Stimulated activated CD4-positive, alpha-beta T cell treated with anti-CD3 and anti-CD28 coated beads, TNF-alpha, amount 100 ng/mL, for 48 hours (primary cell): ENCODE results near the gene SESN2.

Experiments
- DNase-seq, 3 donors: peaks; one replicate each; pipeline ENCODE4 v3.0.0-alpha.2; 2020; ENCODE audit warnings: low read depth in 3 of 3

Gene SESN2

DNA sequence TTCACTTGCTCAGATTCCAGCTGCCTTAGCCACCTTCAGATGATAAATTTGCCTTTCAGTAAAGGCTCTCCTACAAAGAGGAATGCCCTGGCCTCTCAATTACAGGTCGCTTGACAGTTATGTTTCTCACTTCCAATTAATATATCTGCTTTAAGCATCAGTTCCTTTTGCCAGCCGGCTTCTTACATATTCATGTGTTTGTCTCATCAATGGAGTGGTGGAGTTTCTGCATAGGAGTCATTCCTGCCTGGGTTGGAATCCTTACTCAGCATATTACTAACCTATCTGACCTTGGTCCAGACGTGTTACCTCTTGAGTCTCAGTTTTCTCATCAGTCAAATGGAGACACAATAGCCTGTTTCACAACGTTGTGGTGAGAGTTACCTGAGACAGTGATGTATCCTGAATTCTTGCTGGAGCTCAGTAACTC is 9.4 kb upstream of the SESN2 start:
- no peak for DNase-seq

DNA sequence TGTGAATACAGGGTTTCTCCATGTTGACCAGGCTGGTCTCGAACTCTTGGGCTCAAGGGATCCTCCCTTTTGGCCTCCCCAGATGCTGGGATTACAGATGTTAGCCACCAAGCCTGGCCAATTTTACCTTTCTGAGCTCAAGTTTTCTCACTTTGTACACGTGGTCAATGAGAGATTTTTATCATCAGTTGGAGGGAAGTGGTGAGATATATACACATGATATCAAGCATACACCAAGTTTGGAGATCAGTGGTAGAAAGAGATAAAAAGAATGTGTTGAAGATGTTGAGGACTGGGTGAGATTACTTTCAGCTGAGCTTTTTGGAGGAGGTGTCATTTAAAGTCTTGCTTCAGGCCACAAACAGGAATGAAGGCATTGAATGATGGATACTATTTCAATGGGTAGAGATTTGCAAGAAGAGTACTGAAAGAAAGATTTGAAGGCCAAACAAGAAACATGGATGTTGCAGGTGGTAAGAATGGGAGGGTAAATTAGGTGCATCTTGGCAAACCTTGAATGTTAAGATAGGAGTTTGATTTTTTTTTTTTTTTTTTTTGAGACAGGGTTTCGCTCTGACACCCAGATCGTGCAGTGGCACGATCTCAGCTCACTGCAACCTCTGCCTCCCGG is 3.0 kb upstream of the SESN2 start:
- DNase-seq: no peak

DNA sequence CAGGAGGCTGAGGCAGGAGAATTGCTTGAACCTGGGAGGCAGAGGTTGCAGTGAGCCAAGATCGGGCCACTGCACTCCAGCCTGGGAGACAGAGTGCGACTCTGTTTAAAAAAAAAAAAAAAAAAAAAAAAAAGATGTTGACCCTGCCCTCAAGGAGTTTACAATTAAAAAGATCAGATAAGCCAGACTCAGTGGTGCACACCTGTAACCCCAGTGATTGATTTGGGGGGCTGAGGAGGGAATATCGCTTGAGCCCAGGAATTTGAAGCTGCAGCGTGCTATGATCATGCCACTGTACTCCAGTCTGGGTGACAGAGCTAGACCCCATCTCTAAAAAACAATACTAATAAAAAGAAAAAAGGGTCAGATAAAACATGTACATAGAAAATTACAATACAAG is 1.6 kb upstream of the SESN2 start:
- no peak for DNase-seq

DNA sequence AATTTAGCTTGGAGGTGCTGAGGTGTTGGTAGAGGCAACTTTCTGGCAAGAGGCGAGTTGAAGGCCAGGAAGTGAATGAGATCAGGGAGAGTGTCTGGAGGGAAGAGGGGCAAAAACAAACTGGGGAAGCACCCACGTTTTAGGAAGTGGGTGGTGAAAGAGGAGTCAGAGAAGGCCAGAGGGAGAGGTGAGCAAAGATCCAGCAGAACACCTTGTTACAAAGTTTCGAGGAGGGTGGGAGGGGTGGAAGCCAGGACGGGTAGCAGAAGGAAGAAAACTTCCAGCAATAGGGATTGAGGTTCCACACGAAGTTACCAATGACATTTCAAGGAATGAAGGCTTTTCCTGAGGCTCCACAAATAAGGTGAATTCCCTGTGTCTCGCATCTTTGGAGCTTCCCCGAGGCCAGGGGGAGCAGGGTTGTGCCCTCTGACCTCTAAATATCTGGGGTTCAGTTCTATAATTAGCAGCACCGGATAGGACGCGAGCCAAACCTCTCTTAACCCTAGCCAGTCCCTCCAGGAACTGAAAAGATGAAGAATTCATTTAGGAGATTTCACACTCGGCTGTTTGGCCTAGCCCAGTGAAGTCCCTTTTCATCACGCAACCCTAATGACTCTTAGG is 578 bp upstream of the SESN2 start:
- no peak for DNase-seq

DNA sequence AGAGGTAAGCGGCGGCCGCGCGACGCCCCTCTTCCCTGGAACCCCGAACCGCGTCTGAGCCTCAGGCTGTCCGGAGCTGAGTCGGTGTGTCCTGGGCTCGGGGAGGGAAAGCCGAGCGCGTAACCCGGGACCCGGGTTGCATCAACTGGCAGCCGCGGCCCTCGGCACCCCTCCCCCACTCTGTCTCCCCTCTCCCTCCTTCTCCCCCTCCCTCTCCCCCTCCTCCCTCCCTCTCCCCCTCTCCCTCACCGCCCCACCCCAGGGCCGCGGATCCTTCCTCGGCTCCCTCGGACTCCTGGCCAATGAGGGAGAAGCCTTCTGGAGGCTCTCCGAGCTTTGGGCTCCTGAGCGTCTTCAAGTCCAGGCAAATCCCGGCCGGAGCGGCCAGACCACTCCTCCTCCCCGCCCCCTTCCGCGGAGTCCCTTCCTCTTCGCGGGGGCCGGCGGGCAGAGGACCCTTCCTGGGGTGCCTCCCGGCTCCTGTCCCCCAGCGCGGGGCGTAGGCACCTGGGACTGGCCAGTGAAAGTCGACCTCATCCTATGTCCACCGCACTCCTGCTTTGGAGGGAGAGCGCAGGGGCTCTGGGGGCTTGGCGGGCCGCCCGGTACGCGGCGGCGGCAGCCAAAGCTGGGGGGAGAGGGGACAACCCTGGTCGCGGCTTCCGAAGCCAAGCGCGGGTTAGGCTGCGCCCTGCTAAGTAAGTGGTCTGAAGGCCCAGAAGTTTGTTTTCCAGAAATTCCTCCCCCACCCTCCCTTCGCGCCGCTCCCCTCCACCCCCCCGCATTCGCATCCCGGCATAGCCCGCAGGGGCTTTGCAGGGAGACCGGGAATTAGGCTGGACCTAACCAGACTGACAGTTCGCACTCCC is 850 bp downstream of the SESN2 start:
- DNase-seq: no peak

DNA sequence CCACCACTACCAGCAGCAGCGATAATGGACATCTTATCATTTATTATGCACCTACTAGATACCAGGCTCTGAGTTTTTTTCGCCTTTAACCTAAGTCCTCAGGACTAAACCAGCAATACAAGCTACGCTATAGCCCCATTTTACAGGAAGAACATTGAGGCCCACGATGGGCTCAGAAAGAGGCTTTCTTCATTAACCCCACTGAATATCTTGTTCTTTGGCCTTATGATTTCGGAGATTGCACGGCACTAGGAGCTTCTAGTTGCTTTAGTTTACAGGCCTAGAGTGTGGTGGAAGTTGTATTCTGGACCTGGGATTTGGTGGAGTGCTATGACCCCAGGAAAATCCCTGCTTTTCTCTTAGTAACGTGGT is 1.5 kb downstream of the SESN2 start:
- no peak for DNase-seq

DNA sequence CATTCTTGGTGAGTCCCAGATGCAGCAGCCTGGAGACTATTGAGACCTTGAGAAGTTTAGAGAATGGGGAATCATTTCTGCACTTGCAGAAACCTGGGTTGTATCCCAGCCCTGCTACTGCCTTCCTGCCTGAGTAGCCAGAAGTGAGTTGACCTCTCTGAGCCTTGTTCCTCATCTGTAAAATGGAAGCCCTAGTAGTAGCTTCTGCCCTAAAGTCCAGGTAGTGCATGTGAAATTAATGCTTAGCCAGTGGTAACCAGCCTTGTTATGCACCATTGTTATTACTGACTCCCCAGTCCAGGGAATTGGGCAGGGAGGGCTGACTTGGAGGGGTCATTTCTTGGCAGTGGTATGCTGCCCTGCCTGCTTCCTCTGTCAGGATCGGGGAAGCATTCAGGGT is 5.6 kb downstream of the SESN2 start:
- no peak for DNase-seq

DNA sequence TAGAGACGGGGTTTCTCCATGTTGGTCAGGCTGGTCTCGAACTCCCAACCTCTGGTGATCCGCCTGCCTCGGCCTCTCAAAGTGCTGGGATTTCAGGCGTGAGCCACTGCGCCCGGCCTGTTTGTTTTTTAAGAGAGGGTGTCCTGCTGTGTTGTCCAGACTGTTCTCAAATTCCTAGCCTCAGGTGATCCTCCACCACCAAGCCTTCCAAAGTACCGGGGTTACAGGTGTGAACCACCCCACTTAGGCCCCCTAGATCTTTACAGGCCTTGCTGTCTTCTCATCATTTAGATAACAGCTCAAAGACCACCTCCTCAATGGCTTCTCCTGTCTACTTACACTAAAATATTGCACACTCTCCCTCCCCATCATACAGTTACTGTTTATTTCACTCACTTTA is 6.3 kb downstream of the SESN2 start:
- DNase-seq: no peak

DNA sequence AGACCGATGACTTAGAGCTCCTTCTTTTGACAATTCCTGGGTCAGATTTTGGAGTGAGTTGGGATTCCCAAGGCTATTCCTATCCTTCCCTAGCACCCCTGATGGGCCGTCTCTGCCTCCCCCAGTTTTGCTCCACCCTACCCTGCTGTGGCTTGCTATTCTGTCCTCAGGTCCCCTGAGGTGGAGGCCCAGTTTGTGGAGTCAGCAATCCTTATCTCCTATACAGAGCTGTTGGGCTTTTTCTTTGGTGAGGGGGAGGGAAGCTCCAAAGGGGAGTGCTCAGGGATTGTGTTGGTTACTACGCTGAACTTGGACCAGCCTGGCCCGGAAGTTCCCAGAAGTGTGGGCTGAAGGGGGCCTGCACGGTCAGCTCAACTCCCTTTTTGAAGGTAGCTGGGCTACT is 7.6 kb downstream of the SESN2 start:
- DNase-seq: no peak

DNA sequence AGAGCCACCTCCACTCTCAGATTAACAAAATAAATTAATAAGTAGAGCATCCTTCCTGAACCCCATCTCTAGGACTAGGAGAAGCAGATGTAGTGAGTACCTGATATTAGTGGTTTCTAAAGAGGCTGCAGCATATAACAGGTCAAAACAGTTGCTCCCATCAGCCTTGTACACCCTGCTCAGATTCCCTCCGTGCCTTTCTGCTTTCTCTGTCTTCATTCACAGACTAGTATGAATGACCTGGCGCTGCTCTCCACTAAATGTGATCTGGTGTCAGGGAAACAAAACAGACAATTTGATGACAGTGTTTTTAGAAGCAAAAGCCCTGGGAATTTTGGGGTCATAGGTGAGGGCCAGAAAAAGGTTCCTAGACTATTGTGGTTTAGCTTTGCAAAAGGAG is 8.3 kb downstream of the SESN2 start:
- no peak for DNase-seq

DNA sequence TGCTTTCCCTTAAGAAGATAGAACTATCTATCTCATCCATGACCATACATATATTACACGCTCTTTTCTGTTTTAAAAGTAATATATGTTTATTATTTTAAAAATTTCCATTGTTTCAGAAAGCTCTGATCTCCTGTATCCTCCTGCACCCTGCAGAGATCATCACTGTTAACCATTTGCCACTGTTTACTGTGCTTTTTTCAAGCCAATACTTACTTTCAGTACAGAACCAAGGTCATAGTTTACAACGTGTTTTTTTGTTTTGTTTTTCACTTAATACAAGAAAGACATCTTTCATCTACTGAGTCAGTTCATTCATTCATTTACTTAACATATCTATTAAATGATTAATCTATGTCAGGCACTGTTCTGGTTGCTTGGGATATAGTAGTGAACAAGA is 10.2 kb downstream of the SESN2 start:
- DNase-seq: no peak

DNA sequence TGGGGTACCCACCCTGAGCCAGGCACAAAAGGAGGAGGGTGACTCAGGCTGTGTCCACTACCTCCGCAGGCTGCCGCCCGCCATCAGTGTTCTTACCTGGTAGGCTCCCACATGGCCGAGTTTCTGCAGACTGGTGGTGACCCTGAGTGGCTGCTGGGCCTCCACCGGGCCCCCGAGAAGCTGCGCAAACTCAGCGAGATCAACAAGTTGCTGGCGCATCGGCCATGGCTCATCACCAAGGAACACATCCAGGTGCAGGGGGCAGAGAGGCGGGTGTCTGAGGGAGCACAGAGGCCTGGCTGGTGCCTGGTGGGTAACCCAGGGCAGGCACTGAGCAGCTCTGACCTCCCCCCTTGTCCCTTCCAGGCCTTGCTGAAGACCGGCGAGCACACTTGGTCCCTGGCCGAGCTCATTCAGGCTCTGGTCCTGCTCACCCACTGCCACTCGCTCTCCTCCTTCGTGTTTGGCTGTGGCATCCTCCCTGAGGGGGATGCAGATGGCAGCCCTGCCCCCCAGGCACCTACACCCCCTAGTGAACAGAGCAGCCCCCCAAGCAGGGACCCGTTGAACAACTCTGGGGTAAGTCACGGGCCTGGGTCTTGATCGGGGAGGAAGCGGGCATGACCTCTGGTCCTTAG is 13.0 kb downstream of the SESN2 start:
- no peak for DNase-seq

DNA sequence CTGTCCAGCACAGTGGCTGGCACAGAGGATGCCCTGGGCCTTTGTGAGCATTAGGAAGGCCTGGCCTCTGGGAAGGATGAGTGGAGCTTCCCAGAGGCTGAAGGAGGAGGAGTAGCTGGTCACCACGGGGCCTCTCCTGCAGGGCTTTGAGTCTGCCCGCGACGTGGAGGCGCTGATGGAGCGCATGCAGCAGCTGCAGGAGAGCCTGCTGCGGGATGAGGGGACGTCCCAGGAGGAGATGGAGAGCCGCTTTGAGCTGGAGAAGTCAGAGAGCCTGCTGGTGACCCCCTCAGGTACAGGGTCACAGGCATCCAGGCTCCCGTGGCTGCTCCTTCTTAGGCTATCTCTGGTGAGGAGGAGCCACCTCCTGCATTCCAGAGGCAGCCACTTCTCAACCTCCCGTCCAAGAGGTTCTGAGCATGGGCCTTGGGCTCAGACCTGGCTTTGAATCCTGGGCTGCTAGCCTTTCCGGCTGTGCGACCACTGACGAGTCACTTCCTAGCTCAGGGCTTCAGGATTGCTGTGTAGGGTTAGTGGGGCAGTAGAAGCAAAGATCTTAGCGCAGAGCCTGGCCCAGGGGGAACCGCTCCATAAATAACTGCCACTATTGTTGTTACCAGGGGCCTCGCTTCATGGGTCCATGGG is 14.0 kb downstream of the SESN2 start:
- no peak for DNase-seq

DNA sequence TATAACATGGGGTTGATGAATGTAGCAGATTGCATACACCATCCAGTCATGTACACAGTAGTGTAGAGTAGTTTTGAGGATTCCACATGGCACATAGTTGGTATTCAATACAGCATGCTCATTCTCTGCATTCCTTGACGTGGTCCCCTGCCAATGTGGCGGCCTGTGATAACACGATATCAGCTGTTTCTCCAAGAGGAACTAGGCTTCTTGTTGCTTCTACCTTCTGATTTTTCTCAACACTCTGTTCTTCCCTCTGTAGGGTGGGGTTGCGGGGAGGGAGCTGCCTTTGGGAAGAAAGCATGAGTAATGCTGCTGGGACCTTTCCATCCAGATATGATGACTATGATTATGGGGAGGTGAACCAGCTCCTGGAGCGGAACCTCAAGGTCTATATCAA is 19.4 kb downstream of the SESN2 start:
- no peak for DNase-seq

DNA sequence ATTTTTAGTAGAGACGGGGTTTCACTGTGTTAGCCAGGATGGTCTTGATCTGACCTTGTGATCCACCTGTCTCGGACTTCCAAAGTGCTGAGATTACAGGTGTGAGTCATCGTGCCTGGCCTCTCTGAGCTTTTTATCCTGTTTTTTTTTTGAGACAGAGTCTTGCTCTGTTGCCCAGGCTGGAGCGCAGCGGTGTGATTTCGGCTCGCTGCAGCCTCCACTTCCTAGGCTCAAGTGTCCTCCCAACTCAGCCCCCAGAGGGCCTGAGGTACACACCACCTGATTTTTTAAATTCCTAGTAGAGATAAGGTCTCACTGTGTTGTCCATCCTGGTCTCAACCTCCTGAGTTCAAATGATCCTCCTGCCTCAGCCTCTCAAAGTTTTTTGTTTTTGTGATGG is 20.4 kb downstream of the SESN2 start:
- DNase-seq: no peak

DNA sequence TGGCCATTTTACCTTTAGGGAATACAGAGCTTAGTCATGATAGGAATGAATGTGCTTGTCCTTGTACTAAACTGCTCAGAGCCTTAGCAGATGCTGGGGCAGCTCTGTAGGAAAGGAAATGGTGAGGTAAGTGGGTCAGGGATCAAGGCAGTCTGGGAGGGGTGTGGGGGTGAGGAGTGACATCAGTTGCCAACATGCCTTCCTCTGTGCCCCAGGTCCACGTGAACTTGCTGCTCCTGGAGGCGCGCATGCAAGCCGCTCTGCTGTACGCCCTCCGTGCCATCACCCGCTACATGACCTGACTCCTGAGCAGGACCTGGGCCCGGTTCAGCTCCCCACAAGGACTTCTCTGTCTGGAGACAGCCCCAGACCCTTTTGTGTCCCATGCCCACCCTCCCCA is 21.2 kb downstream of the SESN2 start:
- no peak for DNase-seq

DNA sequence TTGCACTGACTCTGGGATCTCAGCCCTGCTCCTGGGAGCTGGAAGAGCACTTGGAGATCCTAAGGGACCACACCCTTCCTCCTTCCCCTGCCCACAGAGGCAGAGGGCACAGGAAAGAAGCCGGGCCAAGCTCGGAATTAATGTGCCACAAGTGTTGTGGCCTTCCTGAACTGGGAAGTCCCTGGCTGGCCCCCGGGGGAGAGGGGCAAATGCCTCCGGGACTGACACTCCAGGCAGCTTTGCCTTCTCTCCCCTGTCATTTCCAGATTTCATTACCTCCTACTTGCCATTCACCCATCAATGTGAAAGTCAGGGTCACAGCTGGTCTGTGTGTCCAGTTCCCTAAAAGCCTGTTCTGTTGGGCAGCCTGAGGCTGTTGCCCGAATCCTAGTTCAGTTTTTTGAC is 21.7 kb downstream of the SESN2 start:
- DNase-seq: no peak

DNA sequence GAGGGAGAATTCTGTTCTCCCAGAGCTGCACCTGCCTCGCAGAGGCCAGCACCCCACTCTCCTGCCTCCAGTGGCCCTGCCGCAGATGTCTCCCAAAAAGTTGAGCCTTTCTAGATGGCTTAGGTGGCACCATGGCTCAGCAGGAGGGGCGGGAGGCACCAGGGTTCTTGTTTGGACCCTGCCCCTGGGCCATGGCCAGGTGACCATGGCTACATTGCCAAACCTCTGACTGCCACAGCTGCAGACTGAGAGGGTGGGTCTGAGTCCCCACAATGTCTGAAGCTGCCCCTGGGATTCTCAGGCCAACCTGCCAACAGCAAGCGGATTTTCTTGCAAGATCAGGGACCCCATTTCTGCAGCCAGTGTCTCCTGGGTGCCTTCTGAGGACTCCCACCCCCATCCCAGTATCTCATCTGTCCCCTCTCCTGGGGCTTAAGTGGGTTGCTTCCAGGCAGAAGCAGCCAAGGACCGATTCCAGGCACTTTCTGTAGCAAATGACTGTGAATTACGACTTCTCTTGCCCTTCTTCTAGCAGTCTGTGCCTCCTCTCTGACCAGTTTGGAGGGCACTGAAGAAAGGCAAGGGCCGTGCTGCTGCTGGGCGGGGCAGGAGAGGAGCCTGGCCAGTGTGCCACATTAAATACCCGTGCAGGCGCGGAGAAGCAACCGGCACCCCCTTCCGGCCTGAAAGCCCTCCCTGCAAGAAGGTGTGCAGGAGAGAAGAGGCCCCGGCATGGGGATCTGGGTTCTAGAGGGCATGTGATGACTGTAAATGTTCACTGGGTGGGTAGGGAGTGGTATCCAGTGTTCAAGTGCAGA is 22.5 kb downstream of the SESN2 start:
- DNase-seq: no peak

DNA sequence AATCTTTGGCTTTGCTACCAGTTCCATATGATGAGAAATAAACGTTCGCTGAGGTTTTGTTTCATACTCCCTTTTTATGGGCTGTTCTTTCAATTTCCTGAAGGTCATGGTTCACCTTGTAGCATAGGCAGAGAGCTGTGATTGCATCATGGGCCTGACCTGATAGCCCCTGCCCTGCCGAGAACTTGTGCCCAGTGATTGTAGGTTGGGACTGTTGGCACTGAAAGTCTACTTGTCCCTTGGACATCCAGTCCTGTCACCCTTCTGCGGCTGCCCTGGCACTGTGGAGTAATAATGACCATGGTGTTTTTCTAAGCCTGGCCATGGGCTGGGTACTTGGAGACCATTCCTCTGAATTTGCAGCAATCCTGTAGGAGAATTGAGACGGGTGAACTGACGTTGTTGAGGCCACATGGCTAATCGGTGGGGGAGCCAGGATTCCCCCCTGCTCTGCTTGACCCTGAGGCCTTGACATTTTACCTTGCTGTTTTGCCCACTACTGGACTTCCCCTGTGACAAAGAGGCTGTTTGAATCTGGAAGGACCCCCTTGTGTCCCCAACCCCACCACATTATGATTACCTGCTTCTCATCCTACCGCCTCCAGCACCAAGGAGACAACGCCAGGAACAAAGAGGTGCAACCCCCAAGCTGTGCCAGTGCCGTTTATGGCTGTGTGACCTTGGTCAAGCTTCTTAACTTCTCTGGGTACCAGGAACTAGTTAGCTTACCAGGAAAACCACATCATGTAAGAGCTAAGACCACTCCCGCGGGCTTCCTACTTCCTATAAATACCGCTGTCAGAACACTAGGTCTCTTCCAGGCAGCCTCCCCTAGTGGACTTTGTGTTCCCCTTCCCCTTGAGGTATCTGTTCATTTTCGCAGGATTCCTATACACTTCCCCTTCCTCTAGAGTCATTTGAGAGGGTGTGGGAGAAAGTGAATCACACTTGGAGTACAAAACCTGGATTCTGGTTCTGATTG is 23.4 kb downstream of the SESN2 start:
- DNase-seq: no peak

DNA sequence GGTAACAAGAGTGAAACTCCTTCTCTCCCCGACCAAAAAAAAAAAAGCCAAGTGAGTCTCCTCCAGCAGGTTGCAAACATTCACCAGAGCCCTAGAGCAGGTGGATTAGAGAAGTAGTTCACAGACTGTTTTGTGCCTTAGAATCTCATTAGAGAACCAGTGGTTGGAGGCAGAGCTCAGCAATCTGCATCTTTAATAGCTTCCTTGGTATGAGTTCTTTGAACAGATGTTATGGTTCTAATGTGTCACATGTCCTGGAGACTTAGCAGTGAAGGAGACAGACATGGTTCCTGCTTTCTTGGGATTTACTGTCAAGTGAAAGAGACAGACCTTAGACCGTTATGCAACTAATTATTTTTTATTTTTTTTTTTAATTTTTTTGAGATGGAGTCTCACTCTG is 26.8 kb downstream of the SESN2 start:
- no peak for DNase-seq
